HT-29 (cell line): ENCODE measurements around the gene BMS1. TPM values are rescaled to one million over a fixed set of nuclear protein-coding genes. Genes with fewer than 3 reads are reported as not detected.

Experiments used
- DNase-seq: peaks from one replicate; pipeline ENCODE4 v3.0.0-alpha.2; 2015; ENCODE audit warnings: low spot score
- small RNA-seq: library from RNA; depleted of rRNA; stranded (forward); fragments of <200 nt; gene quantifications from one replicate; pipeline ENCODE3, GENCODE V24; 2014
- total RNA-seq: library from RNA; depleted of rRNA; stranded (reverse); fragments of >200 nt; shearing (Covaris generic); gene quantifications from 2 replicates; pipeline ENCODE4 v1.2.3, GENCODE V29; 2014; rRNA removed

The BMS1 gene
- total RNA-seq, 1 experiment from 2014 or later, result 13.1 TPM

DNA sequence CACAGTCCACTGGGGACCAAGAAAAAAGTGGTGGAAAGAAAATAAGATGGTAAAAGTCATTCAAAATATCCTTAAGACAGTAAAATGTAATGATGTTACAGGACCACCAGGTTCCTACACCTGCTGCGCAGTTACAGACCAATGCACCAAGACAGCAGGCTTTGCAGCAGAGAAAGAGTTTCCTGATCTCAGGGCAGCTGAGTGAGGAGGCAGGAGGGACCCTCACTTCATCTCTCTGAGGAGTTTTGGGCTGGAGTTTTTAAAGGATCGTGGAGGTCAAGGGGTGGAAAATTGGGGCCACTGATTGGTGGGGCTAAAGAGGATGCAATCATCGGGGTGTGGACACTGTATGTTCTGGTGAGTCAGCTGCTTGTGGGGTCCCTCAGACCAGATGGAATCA is 100.0 kb downstream of the BMS1 start:
- DNase-seq, result no peak

Small RNA genes lying within 50 kb of the gene (small RNA-seq; reads per million reads assigned to genes)
- not detected for gene RNU6-885P

Other genes starting within 250 kb of the BMS1 start
- 5.8 and 8.3 TPM in 2 replicates for gene ZNF33B, start 144.2 kb upstream of the BMS1 start, total RNA-seq